ENCODE measurements around the gene TRIM56.
"Not testable (repeated sequence)": the region's sequence is repeated elsewhere in the genome, so short reads cannot be mapped to it uniquely, and the experiment has no call there.

The TRIM56 gene

GRCh38 chr7:101085162-101085964, at the start of gene TRIM56:
TSS of gene TRIM56 (plus strand) at chr7:101085481. CDS start at chr7:101087313, 1,832 bp downstream.
- FAIRE-seq, result no peak

- no peak for FAIRE-seq
Observed at GRCh38 chr7:101035941-101036340, 49.3 kb upstream of the TRIM56 start.

- not testable (repeated sequence) for FAIRE-seq
Observed at GRCh38 chr7:101041283-101041682, 44.0 kb upstream of the TRIM56 start.

- FAIRE-seq, result no peak
Observed at GRCh38 chr7:101058355-101058754, 26.9 kb upstream of the TRIM56 start.

- FAIRE-seq, result no peak
Observed at GRCh38 chr7:101059620-101059942, 25.7 kb upstream of the TRIM56 start.

GRCh38 chr7:101060992-101061391, 24.3 kb upstream of the TRIM56 start:
- FAIRE-seq, result no peak

- FAIRE-seq, result not testable (repeated sequence)
Observed at GRCh38 chr7:101064176-101064550, 21.1 kb upstream of the TRIM56 start.

- FAIRE-seq, result not testable (repeated sequence)
Observed at GRCh38 chr7:101065162-101065561, 20.1 kb upstream of the TRIM56 start.

- FAIRE-seq, result no peak
Observed at GRCh38 chr7:101066141-101066832, 19.0 kb upstream of the TRIM56 start.

GRCh38 chr7:101066833-101067177, 18.5 kb upstream of the TRIM56 start:
- FAIRE-seq, result no peak

- FAIRE-seq, result no peak
Observed at GRCh38 chr7:101068401-101068800, 16.9 kb upstream of the TRIM56 start.

GRCh38 chr7:101071362-101072104, 13.7 kb upstream of the TRIM56 start:
- not testable (repeated sequence) for FAIRE-seq

GRCh38 chr7:101075646-101076045, 9.6 kb upstream of the TRIM56 start:
- no peak for FAIRE-seq

GRCh38 chr7:101076183-101076582, 9.1 kb upstream of the TRIM56 start:
- not testable (repeated sequence) for FAIRE-seq

GRCh38 chr7:101077303-101078086, 7.8 kb upstream of the TRIM56 start:
- peak; percentile 78 for FAIRE-seq

- no peak for FAIRE-seq
Observed at GRCh38 chr7:101081432-101081831, 3.8 kb upstream of the TRIM56 start.

- FAIRE-seq, result no peak
Observed at GRCh38 chr7:101084865-101085161, 468 bp upstream of the TRIM56 start.

GRCh38 chr7:101087334-101088068, 2.2 kb downstream of the TRIM56 start:
- FAIRE-seq, result no peak

- FAIRE-seq, result no peak
Observed at GRCh38 chr7:101088069-101088425, 2.8 kb downstream of the TRIM56 start.

GRCh38 chr7:101088858-101089529, 3.7 kb downstream of the TRIM56 start:
- no peak for FAIRE-seq

- FAIRE-seq, result no peak
Observed at GRCh38 chr7:101089876-101090275, 4.6 kb downstream of the TRIM56 start.
